Rectal smooth muscle tissue (tissue), 1 donor: Measurements from ENCODE around the gene SECISBP2L.

Source experiments
- H3K27ac ChIP-seq: one replicate; pipeline ENCODE4 v1.7.0; 2013; ENCODE audit warnings: low read depth, low read length, inconsistent platforms
- H3K27me3 ChIP-seq: one replicate; pipeline ENCODE4 v1.7.0; 2013; ENCODE audit warnings: low read length; ENCODE audit not compliant: control insufficient read depth, insufficient read depth
- H3K36me3 ChIP-seq: one replicate; pipeline ENCODE4 v1.7.0; 2013; ENCODE audit warnings: low read length; ENCODE audit not compliant: control insufficient read depth, insufficient read depth
- H3K4me1 ChIP-seq: one replicate; pipeline ENCODE4 v1.7.0; 2013; ENCODE audit warnings: low read length; ENCODE audit not compliant: control insufficient read depth, insufficient read depth
- H3K4me3 ChIP-seq: one replicate; pipeline ENCODE4 v1.7.0; 2013; ENCODE audit warnings: low read length
- H3K9ac ChIP-seq: one replicate; pipeline ENCODE4 v1.7.0; 2013; ENCODE audit warnings: low read length

SECISBP2L gene

GRCh38 chr15:48940508-48940907, 105.7 kb downstream of the SECISBP2L start:
- no peaks in the 10 kb centered on the region for H3K27me3 ChIP-seq
- H3K36me3 ChIP-seq: no peaks in the 10 kb centered on the region
- no peak overlapping the region for H3K27ac ChIP-seq
- no peak overlapping the region for H3K4me3 ChIP-seq
- H3K9ac ChIP-seq: no peak overlapping the region
- H3K4me1 ChIP-seq: no peaks in the 10 kb centered on the region

GRCh38 chr15:48939648-48940047, 106.6 kb downstream of the SECISBP2L start:
- H3K9ac ChIP-seq: no peak overlapping the region
- no peaks in the 10 kb centered on the region for H3K36me3 ChIP-seq
- no peaks in the 10 kb centered on the region for H3K4me1 ChIP-seq
- no peak overlapping the region for H3K4me3 ChIP-seq
- no peak overlapping the region for H3K27ac ChIP-seq
- H3K27me3 ChIP-seq: no peaks in the 10 kb centered on the region
